Pancreas (tissue), 10 donors: Measurements from ENCODE around the gene RNFT2. TPM values are rescaled to one million over a fixed set of nuclear protein-coding genes. Genes with fewer than 3 reads are reported as not detected.

ENCODE experiments used
- ATAC-seq, 4 donors: fragments of 200-7000 bp; cut with Tn5 transposase; one replicate each; pipeline versions ENCODE4 v1.8.0 to v1.9.1; 2020; ENCODE audit warnings: mild to moderate bottlenecking in 4 of 4, moderate library complexity in 4 of 4
- DNase-seq, 6 donors: peaks; one replicate each; pipeline ENCODE4 v3.0.0-alpha.2; 2020
- FAIRE-seq: peaks from 2 replicates; lab custom pipeline; 2012; peaks lifted over from hg19 to GRCh38; lab: Jason Lieb, UNC
- H3K27ac ChIP-seq, 4 donors: fragments of 200-600 bp; sonication (generic); 1 replicate in 3 of 4; 2 replicates in 1 of 4; pipeline versions ENCODE4 v1.5.0 to v1.8.0; 2020
- H3K27me3 ChIP-seq, 4 donors: fragments of 200-600 bp; one replicate each; pipeline ENCODE4 v1.8.0; 2021
- H3K36me3 ChIP-seq, 3 donors: fragments of 200-600 bp; sonication (generic) in 1 of 3; one replicate each; pipeline versions ENCODE4 v1.5.0 to v1.8.0; 2020 to 2021
- H3K4me1 ChIP-seq, 3 donors: fragments of 200-600 bp; one replicate each; pipeline ENCODE4 v1.8.0; 2021
- H3K4me3 ChIP-seq, 4 donors: fragments of 200-600 bp; sonication (generic) in 2 of 4; one replicate each; pipeline versions ENCODE4 v1.5.0 to v1.8.0; 2020 to 2021
- H3K9me3 ChIP-seq, 4 donors: fragments of 200-600 bp; one replicate each; pipeline ENCODE4 v1.8.0; 2021
- WGBS, 2 donors: extraction: QIAGEN DNeasy Blood & Tissue Kit; methylation state at CpG; one replicate each; pipeline ENCODE4 v1.1.7; 2013; 5-methylcytosine and 5-hydroxymethylcytosine counted together
- intact Hi-C, 3 donors: fragments of 100-400 bp; cut with DNase I; formaldehyde crosslinking; loops; one replicate each; pipeline versions ENCODE4 v1.11.1 to v1.14.2; 2022
- polyA plus RNA-seq, 2 donors: library from polyadenylated mRNA; stranded (reverse); fragments of 200-250 nt; gene quantifications; one replicate each; pipeline ENCODE4 v1.2.3, GENCODE V29; 2013
- total RNA-seq, 6 donors: library from RNA; stranded (reverse); fragmentation: NEBNext Ultra II Directional in 4 of 6; extraction: Animal tissue kit (Norgen Biotek cat#: 25700) in 4 of 6; gene quantifications; one replicate each; pipeline versions ENCODE4 v1.2.1 to v1.2.4, GENCODE V29; 2021 to 2023
- TF ChIP-seq, protein P1 (sequence below), 4 donors: fragments of 200-600 bp; sonication (generic) in 3 of 4; IDR thresholded peaks; one replicate each; pipeline versions ENCODE4 v1.5.0 to v1.8.0; 2021; ENCODE audit warnings: antibody characterized with exemption in 4 of 4
- donor health status: healthy with polysubstance abuse.
- donor health status: DM: no; HTN: no; CAD: no; lungs with moderate emphysema.
- donor health status: DM: no; HTN: no; CAD: no.
- donor health status: control.
- donor health status: control.
- donor health status: Bipolar disorder and iron deficiency.
- donor health status: DM: yes; HTN: yes; CAD: no.
- donor health status: DM: no; HTN: no; CAD: no.
- donor health status: DM: no; HTN: no; CAD: no.
- donor health status: DM: yes; HTN: yes; CAD: no.

Gene RNFT2, protein sequence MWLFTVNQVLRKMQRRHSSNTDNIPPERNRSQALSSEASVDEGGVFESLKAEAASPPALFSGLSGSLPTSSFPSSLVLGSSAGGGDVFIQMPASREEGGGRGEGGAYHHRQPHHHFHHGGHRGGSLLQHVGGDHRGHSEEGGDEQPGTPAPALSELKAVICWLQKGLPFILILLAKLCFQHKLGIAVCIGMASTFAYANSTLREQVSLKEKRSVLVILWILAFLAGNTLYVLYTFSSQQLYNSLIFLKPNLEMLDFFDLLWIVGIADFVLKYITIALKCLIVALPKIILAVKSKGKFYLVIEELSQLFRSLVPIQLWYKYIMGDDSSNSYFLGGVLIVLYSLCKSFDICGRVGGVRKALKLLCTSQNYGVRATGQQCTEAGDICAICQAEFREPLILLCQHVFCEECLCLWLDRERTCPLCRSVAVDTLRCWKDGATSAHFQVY
- total RNA-seq (1 to 10 TPM in 4 of 6 donors, under 1 TPM in 2; 0.51 to 1.8 (median 1.2) TPM), polyA plus RNA-seq (1 to 10 TPM; 1.6 to 2.6 TPM)

DNA sequence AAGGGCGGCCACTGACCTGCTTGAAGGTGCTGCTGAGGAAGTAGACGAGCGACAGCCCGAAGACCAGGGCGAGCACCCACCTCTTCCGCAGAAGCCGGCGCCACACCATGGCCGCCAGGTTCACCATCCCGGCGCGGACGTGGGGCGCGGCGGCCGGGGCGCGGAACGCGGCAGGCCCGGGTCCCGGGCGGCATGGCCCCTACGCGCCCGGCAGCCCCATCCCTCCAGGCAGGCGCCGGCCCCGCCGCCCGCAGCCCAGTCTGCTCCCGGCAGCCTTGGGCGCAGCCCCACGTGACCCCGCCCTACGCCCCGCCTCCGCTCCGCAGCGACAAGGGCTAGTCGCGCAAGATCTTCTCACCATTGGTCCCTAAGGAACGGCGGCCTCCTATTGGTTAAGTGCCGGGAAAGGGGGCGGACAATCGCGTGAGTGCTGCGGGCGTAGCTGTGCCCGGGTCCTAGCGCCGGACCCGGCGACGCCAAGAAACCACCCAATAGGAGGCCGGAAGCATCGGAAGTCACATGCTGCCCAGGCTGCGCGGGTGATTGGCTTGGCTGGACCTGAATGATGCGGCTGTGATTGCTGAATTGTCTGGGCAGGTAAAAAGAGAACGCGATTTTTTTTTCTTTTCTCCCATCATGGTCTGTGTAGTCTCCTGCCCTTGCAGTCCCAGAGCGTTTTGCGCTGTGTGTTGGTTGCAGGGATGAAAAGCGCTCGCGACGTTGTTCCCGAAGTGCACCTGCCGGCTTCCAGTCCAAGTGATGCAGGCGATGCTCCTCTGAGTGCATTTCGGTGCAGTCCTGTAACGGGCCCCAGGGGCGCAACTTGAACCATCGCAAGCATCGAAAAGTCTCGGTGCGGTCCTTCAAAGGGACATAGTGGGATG is at the start of gene RNFT2, which contains the start of gene SPRING1:
RNFT2 (plus strand) TSS at position 542 of the 884 bp plus-strand sequence. CDS start 2,183 bp downstream, outside the sequence.
SPRING1 (minus strand) TSS at position 296 of the 884 bp plus-strand sequence; CDS start at position 127, 169 bp downstream.
- peak; percentile 81 for FAIRE-seq
- WGBS, 2 donors, result 0% methylated on average over 72 to 80 of the region's 80 CpGs
- H3K4me1 ChIP-seq, result peaks cover 5 to 11% (median 6%) of the 10 kb centered on the region in 3 donors
- peak; percentile 97 to 100 (median 99) for ATAC-seq
- DNase-seq, result peak; percentile 99
- peak within 1 kb of the TSS; percentile 57 to 87 (median 76) for H3K4me3 ChIP-seq
- TF ChIP-seq, protein P1, sequence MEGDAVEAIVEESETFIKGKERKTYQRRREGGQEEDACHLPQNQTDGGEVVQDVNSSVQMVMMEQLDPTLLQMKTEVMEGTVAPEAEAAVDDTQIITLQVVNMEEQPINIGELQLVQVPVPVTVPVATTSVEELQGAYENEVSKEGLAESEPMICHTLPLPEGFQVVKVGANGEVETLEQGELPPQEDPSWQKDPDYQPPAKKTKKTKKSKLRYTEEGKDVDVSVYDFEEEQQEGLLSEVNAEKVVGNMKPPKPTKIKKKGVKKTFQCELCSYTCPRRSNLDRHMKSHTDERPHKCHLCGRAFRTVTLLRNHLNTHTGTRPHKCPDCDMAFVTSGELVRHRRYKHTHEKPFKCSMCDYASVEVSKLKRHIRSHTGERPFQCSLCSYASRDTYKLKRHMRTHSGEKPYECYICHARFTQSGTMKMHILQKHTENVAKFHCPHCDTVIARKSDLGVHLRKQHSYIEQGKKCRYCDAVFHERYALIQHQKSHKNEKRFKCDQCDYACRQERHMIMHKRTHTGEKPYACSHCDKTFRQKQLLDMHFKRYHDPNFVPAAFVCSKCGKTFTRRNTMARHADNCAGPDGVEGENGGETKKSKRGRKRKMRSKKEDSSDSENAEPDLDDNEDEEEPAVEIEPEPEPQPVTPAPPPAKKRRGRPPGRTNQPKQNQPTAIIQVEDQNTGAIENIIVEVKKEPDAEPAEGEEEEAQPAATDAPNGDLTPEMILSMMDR (IDR thresholded peaks at IDR 0.05), result no peak
- intact Hi-C loops, result no loop called here
- H3K9me3 ChIP-seq, result no peaks in the 10 kb centered on the region
- no peaks in the 10 kb centered on the region for H3K36me3 ChIP-seq
- H3K27ac ChIP-seq, result peak within 1 kb of the TSS in 3 of 4 donors; percentile 33 to 67 (median 60)
- no peaks in the 10 kb centered on the region for H3K27me3 ChIP-seq

DNA sequence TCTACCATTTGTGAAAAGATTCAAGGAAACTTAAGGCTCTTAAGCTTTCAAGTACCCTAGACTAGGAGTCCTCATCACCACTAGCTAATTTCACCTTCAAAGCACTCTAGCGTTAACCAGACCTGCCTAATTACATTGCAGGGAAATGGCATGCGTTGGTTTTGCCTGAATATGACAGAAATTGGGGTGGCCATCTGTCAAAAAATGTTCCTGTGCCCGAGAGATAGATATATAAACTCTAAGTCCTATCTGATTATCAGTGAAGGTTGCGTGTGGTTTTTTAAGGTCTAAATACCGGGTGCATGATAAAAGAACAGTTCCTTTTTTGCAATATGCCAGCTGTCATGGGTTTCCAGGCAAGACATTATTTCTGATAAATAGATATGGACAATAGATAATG is 48.6 kb upstream of the RNFT2 start:
- Histone ChIP-seq H3K27ac (no peak overlapping the region), H3K9me3 (no peaks in the 10 kb centered on the region), H3K4me3 (no peak overlapping the region), H3K4me1 (peaks cover 0 to 13% (median 10%) of the 10 kb centered on the region in 3 donors), H3K27me3 (no peaks in the 10 kb centered on the region), H3K36me3 (no peaks in the 10 kb centered on the region)
- DNase-seq (no peak), FAIRE-seq (no peak), ATAC-seq (no peak)
- TF ChIP-seq, protein P1 (IDR thresholded peaks at IDR 0.05), result no peak
- 75 to 79% methylated on average over 5 of the region's 5 CpGs for WGBS, 2 donors
- intact Hi-C loops, result no loop called here

DNA sequence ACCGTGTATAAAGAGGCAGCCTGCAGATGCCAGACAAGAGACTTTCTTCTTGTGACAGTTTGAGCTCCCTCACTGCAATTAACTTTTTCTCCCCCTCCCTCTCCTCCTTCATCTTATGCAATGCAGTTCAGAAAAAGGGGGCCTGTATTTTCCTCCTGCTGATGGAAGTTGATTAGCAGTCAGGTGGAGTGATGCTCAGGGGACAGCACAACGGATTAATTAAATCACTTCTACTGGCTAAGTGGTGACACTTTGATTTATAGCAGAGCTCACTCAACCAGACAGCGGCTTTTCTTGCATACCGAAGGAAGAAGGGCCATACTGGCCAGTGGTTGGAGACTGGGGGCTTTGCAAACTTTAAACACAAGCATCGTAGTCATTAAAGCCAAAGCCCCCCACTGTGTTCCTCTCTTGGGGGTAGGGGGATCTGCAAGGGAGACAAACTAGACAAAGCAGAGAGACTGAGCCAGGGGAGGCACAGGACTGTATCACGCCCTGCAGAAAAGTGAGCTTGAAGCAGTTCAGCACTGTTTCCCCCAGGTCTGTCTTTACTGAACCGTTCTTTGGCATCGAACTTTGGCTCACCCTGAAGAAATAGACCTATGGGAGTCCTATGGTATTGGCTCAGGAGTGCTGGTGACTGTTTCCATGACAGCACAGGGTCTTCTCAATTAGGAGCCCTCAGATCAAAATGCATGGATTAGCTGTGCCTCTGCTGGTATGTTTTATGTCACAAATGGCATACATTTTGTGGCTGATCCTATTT is 48.0 kb upstream of the RNFT2 start:
- intact Hi-C loops, result no loop called here

DNA sequence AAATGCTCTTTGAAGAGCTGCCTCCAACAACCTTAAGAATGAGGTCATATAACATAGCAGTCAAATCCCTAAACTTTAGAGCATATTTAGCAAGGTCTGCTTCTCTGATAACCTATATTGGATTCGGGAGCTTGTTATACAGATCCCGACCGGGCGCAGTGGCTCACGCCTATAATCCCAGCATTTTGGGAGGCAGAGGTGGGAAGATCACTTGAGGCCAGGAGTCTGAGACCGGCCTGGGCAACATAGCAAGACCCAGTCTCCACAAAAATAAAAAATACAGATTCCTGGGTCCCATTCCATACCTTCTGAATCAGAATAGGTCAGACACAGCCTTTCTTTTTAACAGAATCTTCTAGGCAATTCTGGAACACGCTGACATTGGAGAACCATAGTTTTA is 46.9 kb upstream of the RNFT2 start:
- DNase-seq, result no peak
- TF ChIP-seq, protein P1 (IDR thresholded peaks at IDR 0.05), result no peak
- no peak for FAIRE-seq
- Histone ChIP-seq H3K4me3 (no peak overlapping the region), H3K27me3 (no peaks in the 10 kb centered on the region), H3K36me3 (no peaks in the 10 kb centered on the region), H3K9me3 (no peaks in the 10 kb centered on the region), H3K4me1 (peaks cover 0 to 13% (median 10%) of the 10 kb centered on the region in 3 donors), H3K27ac (no peak overlapping the region)
- 95% methylated on average over 7 of the region's 7 CpGs for WGBS, 2 donors
- no peak for ATAC-seq
- intact Hi-C loops, result no loop called here

More for the DNA sequence above, 48.0 kb upstream of the RNFT2 start:
- H3K9me3 ChIP-seq, result no peaks in the 10 kb centered on the region
- H3K36me3 ChIP-seq, result no peaks in the 10 kb centered on the region
- 82 to 85% methylated on average over 8 of the region's 8 CpGs for WGBS, 2 donors
- no peak overlapping the region for H3K27ac ChIP-seq
- FAIRE-seq (no peak), DNase-seq (no peak), ATAC-seq (no peak)
- TF ChIP-seq, protein P1 (IDR thresholded peaks at IDR 0.05), result no peak
- H3K27me3 ChIP-seq, result no peaks in the 10 kb centered on the region
- H3K4me3 ChIP-seq, result no peak overlapping the region
- peaks cover 0 to 13% (median 10%) of the 10 kb centered on the region in 3 donors for H3K4me1 ChIP-seq
